Measurements from ENCODE around the gene RECQL5.

Gene RECQL5

DNA sequence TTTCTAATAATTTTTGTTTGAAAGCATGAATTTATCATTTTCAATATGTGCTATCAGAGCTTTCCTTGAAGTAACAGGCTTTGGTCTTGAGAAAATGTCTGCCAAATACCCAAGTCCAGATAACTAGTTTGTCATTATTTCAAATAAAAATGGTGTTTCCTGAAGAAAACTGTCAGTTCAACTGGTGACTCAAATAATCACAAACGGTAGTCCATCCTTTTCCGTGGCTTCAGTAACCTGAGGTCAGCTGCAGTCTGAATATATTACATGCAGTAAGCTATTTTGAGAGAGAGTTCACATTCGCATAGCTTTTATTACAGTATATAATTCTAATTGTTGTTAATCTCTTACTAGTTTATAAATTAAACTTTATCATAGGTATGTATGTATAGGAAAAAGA is 9.5 kb upstream of the RECQL5 start:
- TF ChIP-seq, protein P1, sequence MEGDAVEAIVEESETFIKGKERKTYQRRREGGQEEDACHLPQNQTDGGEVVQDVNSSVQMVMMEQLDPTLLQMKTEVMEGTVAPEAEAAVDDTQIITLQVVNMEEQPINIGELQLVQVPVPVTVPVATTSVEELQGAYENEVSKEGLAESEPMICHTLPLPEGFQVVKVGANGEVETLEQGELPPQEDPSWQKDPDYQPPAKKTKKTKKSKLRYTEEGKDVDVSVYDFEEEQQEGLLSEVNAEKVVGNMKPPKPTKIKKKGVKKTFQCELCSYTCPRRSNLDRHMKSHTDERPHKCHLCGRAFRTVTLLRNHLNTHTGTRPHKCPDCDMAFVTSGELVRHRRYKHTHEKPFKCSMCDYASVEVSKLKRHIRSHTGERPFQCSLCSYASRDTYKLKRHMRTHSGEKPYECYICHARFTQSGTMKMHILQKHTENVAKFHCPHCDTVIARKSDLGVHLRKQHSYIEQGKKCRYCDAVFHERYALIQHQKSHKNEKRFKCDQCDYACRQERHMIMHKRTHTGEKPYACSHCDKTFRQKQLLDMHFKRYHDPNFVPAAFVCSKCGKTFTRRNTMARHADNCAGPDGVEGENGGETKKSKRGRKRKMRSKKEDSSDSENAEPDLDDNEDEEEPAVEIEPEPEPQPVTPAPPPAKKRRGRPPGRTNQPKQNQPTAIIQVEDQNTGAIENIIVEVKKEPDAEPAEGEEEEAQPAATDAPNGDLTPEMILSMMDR (conservative IDR thresholded peaks at IDR 0.05; ENCODE audit: low read depth, low read length) = no peak
- no peak overlapping the region for H3K4me3 ChIP-seq (ENCODE audit: low read length)
- DNase-seq (ENCODE audit: low read depth) = no peak

DNA sequence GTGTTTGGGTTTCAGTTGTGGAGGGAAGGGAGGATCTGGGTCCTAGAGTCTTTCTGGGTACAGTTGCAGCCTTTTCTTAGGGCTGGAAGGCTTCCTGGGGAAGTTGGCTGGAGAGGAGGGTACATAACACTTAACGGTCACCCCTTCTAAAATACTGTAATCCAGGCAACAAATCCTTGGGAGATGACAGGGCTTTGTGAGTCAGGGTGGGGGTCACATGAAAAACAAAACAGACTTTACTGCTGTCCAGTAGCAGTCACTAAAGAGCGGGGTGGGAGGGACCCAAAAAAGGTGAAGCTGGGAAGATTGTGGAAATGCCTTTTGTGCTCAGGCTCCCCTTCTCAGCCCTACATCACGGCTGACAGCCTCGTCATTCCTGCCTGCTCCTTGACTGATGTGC is 6.5 kb upstream of the RECQL5 start:
- TF ChIP-seq, protein P1 (conservative IDR thresholded peaks at IDR 0.05; ENCODE audit: low read depth, low read length) = no peak
- no peak for DNase-seq (ENCODE audit: low read depth)
- no peak overlapping the region for H3K4me3 ChIP-seq (ENCODE audit: low read length)

DNA sequence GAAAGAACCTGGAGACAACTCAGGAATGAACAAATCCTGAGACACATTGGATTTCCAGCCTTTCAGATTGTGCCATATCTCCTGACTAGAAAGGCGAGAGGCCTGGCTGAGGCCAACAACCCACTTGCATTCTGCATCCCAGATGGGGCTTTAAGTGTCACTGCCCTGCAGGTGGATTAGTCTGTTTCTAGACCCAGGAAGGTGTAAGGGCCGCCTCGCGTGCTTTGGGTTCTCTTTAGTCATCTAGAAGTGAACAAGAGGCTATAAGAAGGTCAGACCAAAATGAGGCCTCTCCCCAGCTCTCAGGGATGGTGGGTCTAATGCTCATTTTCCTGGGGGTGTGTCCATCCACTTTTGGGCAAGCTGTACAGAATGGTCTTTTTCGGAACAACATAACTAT is 5.1 kb upstream of the RECQL5 start:
- no peak overlapping the region for H3K4me3 ChIP-seq (ENCODE audit: low read length)
- no peak for DNase-seq (ENCODE audit: low read depth)
- TF ChIP-seq, protein P1 (conservative IDR thresholded peaks at IDR 0.05; ENCODE audit: low read depth, low read length) = no peak

DNA sequence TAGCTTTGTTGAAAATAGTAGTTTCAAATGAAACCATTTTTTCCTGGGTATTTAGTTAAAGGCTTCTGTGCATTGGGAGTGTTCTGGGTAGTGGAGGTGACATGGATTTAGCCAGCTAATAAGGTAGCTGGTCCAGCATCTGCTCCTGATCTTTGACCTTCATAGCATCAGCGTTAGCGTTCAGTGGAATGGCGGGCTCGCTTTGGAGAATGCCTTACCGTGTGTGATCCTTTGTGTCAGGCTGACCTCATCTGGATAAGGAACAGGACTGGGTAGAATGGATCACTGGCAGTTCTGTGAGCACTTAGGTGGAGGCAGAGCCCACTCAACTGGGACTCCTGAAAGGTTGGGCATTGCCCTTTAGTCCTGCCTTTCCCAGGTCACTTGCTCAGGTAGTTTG is 3.9 kb upstream of the RECQL5 start:
- TF ChIP-seq, protein P1 (conservative IDR thresholded peaks at IDR 0.05; ENCODE audit: low read depth, low read length) = no peak
- DNase-seq (ENCODE audit: low read depth) = no peak
- no peak overlapping the region for H3K4me3 ChIP-seq (ENCODE audit: low read length)

DNA sequence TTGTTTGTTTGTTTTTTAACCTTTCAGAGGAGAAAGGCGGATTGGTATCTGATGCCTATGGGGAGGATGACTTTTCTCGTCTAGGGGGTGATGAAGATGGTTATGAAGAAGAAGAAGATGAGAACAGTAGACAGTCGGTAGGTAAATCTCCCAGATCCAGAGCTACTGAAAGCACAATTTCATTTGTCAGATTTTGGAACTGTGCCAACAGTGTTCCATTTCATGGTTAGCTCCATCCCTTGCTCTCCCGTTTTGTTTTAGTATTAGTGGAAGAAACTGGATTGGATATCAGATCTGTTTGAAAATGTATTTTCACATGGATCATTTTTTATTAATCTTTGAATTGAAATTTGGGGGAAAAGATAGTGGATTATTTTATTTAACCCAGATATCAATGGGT is 1.5 kb upstream of the RECQL5 start:
- peak overlapping the region; percentile 99 for H3K4me3 ChIP-seq (ENCODE audit: low read length)
- DNase-seq (ENCODE audit: low read depth) = no peak
- TF ChIP-seq, protein P1 (conservative IDR thresholded peaks at IDR 0.05; ENCODE audit: low read depth, low read length) = no peak

DNA sequence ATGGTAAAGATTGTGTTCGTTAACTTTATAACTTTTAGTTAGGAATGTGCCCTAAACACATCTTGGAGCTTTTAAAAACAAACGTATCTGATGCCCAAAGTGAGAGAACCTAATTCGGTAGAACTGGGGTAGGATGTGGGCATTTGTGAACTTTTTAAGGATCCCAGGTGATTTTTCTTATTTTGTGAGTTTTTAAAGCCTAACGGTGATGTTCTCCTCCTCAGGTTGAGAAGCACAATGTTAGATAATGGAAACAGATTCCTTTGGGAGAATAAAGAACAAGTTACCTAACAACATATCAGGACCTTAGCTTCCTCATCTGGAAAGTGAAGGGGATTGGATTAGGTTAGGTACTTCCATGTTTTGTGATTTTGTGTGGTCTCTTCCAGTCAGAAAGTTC is 871 bp upstream of the RECQL5 start:
- DNase-seq (ENCODE audit: low read depth) = no peak
- TF ChIP-seq, protein P1 (conservative IDR thresholded peaks at IDR 0.05; ENCODE audit: low read depth, low read length) = no peak
- H3K4me3 ChIP-seq (ENCODE audit: low read length) = peak overlapping the region; percentile 99

DNA sequence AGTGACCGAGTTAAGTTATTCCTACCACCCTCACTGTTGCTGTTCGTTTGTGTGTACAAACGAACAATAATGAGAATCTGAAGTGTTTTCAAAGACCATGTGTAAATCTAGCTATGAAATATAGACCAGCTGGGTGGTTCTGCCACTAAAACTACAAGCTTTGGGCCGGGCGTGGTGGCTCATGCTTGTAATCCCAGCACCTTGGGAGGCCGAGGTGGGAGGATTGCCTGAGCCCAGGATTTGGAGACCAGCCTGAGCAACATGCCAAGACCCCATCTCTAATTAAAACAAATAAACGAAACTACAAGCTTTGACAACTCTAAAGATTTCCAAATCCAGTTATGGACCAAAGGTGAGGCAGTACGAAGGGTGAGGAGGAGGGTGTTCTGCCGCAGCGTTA is 973 bp downstream of the RECQL5 start:
- DNase-seq (ENCODE audit: low read depth) = no peak
- TF ChIP-seq, protein P1 (conservative IDR thresholded peaks at IDR 0.05; ENCODE audit: low read depth, low read length) = no peak
- peak overlapping the region; percentile 99 for H3K4me3 ChIP-seq (ENCODE audit: low read length)
